HG02798 (cell line): ENCODE results near the gene PLK5.
"Not testable (repeated sequence)": the region's sequence is repeated elsewhere in the genome, so short reads cannot be mapped to it uniquely, and the experiment has no call there.

Experiments
- ATAC-seq: cut with Tn5 transposase; IDR thresholded peaks from one replicate; pipeline ENCODE4 v1.9.1; 2021; ENCODE audit warnings: mild to moderate bottlenecking; ENCODE audit not compliant: unreplicated experiment, poor library complexity

PLK5 gene

DNA sequence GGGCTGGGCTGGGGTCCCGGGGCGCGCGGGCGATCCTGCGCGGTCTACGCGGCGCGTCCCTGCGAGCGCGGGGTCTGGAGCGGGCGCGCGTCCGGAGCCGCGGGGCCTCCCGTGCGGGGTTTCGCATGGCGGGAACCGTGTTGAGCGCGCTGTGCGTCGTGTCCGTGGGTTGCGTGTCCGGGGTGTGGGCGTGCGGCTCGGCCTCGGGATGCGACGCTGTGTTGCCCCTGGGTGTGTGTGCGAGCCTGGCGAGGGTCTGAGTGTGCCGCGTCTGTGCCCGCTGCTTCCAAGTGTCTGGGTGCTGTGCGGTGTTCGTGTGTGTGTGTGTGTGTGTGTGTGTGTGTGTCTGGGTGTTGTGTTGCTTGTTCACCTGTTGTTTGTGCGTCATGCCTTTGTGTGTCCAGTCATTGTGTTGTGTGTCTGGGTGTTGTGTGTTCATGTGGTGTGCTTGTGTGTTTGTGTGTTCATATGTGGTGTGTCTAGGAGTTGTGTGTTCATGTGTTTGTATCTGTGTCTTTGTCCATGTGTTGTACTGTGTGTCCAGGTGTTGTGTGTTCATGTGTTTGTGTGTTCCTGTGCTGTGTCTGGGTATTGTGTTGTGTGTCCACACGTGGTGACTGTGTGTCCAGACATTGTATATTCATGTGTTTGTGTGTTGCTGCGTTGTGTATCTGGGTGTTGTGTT, 552 bp downstream of the PLK5 start:
- no peak for ATAC-seq

DNA sequence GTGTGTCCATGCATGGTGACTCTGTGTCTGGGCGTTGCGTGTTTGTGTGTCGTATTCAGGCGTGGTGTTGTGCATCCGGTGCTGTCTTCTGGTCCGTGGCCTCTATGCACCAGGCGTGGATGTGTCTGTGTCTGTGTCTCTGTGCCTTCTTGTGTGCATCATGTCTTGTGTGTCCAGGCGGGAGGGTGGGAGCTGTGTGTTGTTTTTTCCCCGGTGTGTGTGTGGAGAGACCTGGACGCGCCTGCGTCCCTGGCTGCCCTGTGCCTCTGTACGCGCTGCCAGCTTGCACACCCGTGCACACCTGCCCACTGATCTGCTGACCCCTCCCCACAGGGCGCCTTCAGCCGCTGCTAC, 1.1 kb downstream of the PLK5 start:
- no peak for ATAC-seq

DNA sequence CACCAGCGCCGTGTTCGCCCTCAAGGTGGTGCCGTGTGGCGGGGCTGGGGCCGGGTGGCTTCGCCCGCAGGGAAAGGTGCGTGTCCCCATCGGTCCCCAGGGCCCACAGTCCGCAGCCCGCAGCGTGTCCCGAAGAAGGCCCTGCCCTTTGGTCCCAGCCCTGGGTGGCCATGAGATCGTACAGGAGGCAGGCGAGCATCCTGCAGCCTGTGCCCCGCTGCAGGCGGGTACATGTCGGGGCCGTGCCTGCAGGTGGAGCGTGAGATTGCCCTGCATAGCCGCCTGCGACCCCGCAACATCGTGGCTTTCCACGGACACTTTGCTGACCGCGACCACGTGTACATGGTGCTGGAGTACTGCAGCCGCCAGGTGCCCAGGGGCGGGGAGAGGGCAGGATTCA, 1.5 kb downstream of the PLK5 start:
- no peak for ATAC-seq

DNA sequence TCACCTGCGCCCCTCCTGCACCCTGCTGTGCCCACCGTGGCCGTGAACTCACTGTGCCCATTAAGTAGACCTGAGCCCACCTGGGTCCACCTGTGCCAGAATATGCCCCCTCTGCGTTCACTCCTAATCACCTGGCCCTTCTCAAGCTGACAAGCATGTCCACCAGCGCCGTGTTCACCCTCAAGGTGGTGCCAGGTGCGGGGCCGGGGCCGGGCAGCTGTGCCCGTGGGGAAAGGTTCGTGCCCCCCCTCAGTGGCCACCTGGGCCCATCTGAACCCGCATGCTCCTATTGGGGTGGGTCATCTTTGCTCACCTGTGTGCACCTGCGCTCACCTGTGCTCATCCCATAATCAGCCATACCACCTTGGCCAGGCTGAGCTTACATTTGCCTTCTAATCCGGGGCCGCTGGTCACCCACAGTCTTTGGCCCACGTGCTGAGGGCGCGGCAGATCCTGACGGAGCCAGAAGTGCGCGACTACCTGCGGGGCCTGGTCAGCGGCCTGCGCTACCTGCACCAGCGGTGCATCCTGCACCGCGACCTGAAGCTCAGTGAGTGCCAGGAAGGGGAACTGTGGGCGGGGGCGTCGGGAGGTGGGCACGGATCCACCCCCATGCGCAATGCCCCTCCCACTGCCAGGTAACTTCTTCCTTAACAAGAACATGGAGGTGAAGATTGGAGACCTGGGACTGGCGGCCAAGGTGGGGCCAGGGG, 2.3 kb downstream of the PLK5 start:
- ATAC-seq: no peak

DNA sequence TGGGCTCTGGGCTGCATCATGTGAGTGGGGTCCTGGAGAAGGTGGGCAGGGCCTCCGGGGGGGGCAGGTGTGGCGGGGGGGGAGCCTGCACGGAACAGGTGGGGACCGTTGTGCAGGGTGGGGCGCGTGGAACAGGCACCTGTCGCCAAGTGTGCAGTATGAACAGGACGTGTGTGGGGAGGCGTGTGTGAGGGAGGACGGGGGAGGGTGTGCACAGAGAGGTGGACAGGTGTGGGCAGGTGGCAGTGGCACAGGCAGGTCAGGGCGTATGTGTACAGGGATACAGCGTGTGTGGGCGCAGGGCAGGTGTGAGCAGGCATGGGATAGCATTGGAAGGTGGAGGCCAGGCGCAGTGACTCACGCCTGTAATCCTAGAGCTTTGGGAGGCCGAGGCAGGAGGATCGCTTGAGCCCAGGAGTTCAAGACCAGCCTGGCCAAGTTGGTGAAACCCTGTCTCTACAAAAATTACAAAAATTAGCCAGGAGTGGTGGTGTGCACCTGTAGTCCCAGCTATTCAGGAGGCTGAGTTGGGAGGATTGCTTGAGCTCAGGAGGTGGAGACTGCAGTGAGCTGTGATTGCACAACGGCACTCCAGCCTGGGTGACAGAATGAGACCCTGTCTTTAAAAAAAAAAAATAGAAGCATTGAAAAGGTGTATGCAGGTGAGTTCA, 3.2 kb downstream of the PLK5 start:
- no peak for ATAC-seq

DNA sequence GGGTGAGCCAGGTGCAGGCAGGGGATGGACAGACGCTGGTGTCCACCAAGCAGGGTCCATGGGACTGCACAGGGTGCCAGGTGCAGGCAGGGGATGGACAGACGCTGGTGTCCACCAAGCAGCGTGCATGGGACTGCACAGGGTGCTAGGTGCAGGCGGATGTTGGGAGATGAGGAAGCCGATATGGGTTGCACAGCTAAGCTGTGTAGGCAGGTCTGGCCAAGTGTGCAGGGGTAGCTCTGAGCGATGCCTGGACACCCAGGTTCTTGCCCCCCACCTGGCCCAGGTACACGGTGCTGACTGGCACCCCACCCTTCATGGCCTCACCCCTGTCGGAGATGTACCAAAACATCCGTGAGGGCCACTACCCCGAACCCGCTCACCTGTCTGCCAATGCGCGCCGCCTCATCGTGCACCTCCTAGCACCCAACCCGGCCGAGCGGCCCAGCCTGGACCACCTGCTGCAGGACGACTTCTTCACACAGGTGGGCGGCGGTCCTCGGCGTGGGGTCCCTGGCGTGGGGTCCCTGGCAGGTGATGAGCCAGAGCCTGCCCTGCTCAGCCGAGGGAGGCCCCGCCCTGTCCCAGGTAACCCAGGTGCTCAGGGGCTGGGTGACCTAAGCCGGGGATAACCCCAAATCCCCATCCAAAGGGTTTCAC, 3.9 kb downstream of the PLK5 start:
- ATAC-seq: no peak

DNA sequence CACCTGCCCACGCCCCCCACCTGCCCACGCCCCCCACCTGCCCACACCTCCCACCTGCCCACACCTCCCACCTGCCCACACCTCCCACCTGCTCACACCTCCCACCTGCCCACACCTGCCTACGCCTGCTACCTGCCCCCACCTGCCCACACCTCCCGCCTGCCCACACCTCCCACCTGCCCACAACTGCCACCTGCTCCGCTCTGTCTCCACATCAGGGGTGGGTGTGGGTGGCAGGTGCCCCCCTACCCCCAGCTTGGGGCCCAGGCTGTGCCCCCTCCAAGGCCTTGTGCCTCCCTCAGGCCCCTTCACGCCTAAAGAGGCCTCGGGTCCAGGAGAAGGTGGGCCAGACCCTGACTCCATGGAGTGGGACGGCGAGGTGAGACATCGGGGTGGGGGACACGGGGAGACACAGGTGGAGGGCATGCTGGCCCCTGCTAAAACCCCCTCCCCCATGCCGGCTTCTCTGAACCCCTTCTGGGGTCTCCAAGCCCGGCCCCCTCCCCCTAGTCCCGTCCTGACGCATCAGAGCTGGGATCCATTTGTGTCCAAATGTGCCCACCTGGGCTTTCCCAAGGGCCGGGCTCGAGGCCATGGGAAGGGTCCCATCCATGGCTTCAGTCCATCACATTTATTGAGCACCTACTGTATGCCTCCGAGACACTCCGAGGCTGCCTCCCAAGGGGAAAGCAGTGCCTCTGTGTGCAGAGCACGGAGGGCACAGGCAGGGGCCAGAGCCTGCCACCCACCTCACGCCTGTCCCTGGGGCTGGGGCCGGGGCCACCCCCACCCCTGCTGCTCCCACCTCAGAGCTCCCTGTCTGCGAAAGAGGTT, 4.9 kb downstream of the PLK5 start:
- no peak for ATAC-seq

DNA sequence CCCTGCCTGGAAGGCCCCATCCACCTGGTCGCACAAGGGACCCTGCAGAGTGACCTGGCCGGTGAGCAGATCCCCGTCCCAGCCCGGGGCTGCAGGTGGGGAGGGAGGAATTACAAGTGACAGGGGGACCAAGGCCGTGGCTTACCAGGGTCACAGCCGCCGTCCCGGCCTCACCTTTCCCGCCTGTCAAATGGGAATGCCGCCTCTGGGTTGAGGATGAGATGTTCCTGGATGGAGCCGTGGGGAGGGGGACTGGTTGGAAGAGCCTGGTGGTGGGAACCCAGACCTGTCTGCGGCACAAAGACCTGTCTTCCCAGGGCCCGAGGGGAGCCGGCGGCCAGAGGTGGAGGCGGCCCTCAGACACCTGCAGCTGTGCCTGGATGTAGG, 5.5 kb downstream of the PLK5 start:
- ATAC-seq: no peak

DNA sequence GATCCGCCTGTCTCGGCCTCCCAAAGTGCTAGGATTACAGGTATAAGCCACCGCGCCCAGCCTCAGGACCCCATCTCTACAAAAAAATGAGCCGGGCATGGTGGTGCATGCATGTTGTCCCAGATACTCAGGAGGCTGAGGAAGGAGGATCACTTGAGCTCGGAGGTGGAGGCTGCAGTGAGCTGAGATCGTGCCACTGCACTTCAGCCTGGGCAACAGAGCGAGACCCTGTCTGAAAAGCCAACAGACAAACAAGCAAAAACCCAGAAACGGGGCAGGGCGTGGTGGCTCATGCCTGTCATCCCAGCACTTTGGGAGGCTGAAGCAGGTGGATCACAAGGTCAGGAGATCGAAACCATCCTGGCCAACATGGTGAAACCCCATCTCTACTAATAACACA, 7.0 kb downstream of the PLK5 start:
- ATAC-seq: not testable (repeated sequence)

DNA sequence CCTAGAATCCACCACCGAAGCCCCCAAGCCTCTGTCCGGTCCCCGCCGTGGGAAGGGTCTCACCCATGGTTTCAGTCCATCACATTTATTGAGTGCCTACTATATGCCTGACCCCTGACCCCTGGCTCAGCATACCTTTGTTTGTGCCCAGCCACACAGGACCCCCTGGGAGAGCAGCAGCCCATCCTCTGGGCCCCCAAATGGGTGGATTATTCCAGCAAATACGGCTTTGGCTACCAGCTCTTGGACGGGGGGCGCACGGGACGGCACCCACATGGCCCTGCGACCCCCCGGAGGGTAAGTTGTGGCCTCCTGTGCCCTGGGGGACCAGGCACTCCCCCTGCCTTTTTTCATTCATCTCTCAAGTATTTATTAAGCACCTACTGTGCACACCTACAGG, 7.7 kb downstream of the PLK5 start:
- no peak for ATAC-seq

DNA sequence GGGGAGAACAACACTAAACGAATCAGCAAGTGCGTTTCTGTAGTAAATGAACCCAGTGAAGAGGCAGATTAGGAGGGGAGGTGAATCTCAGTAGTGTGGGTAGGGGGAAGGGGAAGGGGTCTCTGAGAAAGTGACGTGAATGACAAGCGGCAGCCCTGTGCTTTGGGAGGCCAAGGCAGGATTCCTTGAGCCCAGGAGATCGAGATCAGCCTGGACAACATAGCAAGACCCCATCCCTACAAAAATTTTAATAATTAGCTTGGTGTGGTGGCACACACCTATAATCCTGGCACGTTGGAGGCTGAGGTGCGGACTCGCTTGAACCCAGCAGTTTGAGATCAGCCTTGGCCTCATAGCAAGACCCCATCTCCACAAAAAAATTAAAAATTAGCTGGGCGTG, 8.1 kb downstream of the PLK5 start:
- no peak for ATAC-seq

DNA sequence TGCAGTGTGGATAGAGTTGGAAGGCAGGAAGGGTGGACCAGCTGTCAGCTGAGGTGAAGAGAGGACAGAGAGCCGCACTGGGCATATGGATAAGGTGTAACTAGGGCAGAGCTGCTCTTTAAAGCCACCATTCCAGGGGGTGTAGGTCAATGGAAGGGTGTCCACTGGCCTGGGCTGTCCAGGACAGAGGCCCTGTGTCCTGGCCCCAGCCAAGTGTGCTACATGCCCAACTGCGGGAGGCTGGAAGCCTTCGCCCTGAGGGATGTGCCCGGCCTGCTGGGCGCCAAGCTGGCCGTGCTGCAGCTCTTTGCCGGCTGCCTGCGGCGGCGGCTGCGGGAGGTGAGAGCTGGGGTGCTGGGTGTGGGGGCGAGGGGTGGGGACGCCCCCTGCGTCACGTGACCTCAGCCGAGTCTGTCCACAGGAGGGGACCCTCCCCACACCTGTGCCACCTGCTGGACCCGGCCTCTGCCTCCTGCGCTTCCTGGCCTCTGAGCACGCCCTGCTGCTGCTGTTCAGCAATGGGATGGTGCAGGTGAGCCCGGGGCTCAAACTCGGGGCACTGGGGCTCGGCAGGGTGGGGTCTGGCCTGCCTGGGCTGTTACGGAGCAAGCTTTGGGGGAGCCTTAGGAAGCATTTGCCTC, 9.8 kb downstream of the PLK5 start:
- ATAC-seq: no peak

DNA sequence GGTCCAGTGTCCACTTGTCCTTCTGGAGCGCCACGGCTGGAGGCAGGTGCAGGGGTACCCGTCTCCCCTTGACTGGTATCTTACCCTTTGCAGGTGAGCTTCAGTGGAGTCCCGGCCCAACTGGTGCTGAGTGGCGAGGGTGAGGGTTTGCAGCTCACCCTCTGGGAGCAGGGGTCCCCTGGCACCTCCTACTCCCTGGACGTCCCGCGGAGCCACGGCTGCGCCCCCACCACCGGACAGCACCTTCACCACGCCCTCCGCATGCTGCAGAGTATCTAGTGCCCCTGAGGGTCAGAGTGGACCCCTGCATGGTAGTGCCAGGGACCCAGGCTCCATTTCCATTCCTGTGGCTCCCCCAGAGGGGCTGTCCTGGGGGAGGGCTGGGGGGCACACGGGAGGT, 11.1 kb downstream of the PLK5 start:
- no peak for ATAC-seq

DNA sequence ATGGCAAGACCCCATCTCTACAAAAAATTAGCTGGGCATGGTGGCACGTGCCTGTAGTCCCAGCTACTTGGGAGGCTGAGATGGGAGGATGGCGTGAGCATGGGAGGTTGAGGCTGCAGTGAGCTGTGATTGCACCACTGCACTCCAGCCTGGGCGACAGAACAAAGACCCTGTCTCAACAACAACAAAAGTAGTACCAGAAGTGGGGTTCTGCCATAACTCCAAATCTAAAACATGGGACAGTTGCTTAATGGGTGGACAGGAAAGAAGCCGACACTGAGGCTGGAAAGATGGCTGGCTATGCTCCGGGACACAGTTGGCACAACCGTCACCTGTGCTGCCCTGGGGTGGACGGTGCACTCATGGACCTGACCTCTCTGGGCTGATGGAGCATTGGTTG, 11.8 kb downstream of the PLK5 start:
- ATAC-seq: not testable (repeated sequence)

DNA sequence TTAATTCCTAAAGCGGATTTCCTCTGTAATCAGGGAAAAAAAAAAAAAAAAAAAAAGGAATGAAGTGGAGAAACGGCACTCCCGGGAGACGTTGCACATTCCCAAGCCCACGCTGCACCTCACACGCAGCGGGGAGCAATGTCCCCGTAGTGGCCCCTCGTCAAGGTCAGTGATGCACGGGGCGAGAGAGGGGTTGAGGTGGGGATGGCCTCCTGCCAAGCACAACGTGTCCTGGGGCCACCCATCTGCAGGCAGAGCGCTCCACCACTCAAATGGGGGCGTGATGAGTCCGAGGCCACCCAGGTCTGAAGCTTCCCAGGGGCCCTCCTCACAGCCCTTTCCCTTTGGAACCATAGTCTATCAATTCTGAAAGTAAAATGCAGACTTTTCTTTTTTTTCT, 15.1 kb downstream of the PLK5 start:
- no peak for ATAC-seq

DNA sequence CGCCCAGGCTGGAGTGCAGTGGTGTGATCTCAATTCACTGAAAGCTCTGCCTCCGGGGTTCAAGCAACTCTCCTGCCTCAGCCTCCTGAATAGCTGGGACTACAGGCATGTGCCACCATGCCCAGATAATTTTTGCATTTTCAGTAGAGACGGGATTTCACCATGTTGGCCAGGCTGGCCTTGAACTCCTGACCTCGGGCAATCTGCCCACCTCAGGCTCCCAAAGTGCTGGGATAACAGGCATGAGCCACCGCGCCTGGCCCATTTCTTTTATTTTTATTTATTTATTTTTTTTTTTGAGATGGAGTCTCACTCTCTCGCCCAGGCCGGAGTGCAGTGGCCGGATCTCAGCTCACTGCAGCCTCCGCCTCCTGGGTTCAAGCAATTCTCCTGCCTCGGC, 15.9 kb downstream of the PLK5 start:
- not testable (repeated sequence) for ATAC-seq

DNA sequence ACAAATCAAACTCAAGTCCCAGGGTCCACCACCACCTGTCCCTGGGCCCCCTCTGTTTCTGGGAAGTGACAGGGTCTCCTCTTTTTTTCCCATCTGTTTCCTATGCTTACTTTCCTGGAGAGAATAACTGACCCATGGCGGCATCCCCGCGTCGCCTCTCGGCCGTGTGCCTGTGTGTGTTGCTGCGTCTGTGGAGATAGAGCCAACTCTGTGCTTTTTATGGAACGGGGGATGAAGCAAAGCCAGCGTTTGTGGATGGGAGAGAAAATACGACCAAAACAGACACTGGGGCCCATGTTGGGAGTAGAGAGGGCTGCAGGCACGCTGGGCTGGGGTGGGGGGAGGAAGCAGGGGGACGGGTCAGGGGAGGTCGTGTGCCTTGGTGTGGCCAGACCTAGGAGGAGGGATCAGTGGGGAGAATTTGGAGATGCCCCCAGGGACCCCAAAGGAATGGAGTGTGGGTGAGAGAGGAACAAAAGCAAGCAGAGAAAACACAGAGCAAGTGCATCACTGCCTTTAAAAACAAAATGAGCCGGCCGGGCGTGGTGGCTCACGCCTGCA, 16.6 kb downstream of the PLK5 start:
- no peak for ATAC-seq

DNA sequence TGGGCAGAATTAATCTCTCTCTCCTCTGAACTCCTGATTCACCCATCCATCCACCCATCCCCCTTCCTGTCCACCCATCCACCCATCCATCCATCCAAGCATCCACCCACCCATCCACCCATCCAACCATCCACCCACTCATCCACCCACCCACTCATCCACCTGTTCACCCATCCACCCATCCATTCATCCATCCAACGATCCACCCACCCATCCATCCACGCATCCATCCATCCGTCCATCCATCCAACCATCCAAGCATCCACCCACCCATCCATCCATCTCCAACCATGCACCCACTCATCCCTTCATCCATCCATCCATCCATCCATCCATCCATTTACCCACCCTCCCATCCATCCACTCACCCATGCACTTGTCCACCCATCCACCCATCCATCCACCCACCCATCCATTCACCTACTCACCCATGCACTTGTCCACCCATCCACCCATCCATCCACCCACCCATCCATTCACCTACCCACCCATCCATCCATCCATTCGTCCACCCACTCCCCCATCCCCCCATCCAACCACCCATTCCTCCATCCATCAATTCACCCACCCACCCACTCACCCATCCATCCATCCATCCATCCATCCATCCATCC, 25.6 kb downstream of the PLK5 start:
- ATAC-seq: no peak
